ENCODE results near the gene VASP. TPM values are rescaled to one million over a fixed set of nuclear protein-coding genes. Genes with fewer than 3 reads are reported as not detected.
A peak's percentile ranks its signal among the peaks of the same experiment; 100 is the strongest.

VASP gene
- total RNA-seq, 4 donors from 2014 or later: 52.7 to 68.9 (median 56.5) TPM

- no peak for TF ChIP-seq CTCF (IDR thresholded peaks at IDR 0.05)
- no peak for TF ChIP-seq POLR2A (IDR thresholded peaks at IDR 0.05)
- intact Hi-C loops (cut with DNase I; ENCODE audit: low total_unique reads): no loop called here
- no peak overlapping the region for H3K4me3 ChIP-seq (ENCODE audit: low read depth, poor library complexity, severe bottlenecking)
- DNase-seq (ENCODE audit: low spot score in 2 of 2): no peak
- 89 to 90% methylated on average over 47 of the region's 50 CpGs for WGBS, 2 donors
Measured at GRCh38 chr19:45517641-45518468, 10.6 kb downstream of the VASP start.

- H3K4me3 ChIP-seq (ENCODE audit: low read depth, poor library complexity, severe bottlenecking): no peak overlapping the region
- WGBS, 2 donors: 83 to 90% methylated on average over 7 of the region's 7 CpGs
- no peak for TF ChIP-seq CTCF (IDR thresholded peaks at IDR 0.05)
- no peak for TF ChIP-seq POLR2A (IDR thresholded peaks at IDR 0.05)
- DNase-seq (ENCODE audit: low spot score in 2 of 2): no peak
- intact Hi-C loops (cut with DNase I; ENCODE audit: low total_unique reads): no loop called here
Measured at GRCh38 chr19:45518469-45518826, 11.2 kb downstream of the VASP start.

GRCh38 chr19:45522010-45522941 is 15.0 kb downstream of the VASP start:
- no peak overlapping the region for H3K4me3 ChIP-seq (ENCODE audit: low read depth, poor library complexity, severe bottlenecking)
- intact Hi-C loops (cut with DNase I; ENCODE audit: low total_unique reads): loop anchor here (10.0 kb wide), 1 partner anchor 123 kb away; no protein-coding TSS in a partner anchor
- no peak for TF ChIP-seq POLR2A (IDR thresholded peaks at IDR 0.05)
- no peak for TF ChIP-seq CTCF (IDR thresholded peaks at IDR 0.05)
- no peak for DNase-seq (ENCODE audit: low spot score in 2 of 2)
- 87 to 89% methylated on average over 19 to 24 of the region's 24 CpGs for WGBS, 2 donors

- TF ChIP-seq CTCF (IDR thresholded peaks at IDR 0.05): no peak
- no peak for TF ChIP-seq POLR2A (IDR thresholded peaks at IDR 0.05)
- DNase-seq (ENCODE audit: low spot score in 2 of 2): peak; percentile 82 to 96
- H3K4me3 ChIP-seq (ENCODE audit: low read depth, poor library complexity, severe bottlenecking): no peak overlapping the region
- intact Hi-C loops (cut with DNase I; ENCODE audit: low total_unique reads): loop anchor here (10.0 kb wide), 1 partner anchor 121 kb away; no protein-coding TSS in a partner anchor
- 66 to 72% methylated on average over 9 of the region's 9 CpGs for WGBS, 2 donors
Measured at GRCh38 chr19:45523642-45524256, 16.5 kb downstream of the VASP start.

- intact Hi-C loops (cut with DNase I; ENCODE audit: low total_unique reads): loop anchor here (10.0 kb wide), 1 partner anchor 120 kb away; no protein-coding TSS in a partner anchor
- H3K4me3 ChIP-seq (ENCODE audit: low read depth, poor library complexity, severe bottlenecking): no peak overlapping the region
- TF ChIP-seq CTCF (IDR thresholded peaks at IDR 0.05) (no peak), POLR2A (IDR thresholded peaks at IDR 0.05) (no peak)
- 84 to 85% methylated on average over 15 of the region's 15 CpGs for WGBS, 2 donors
- DNase-seq (ENCODE audit: low spot score in 2 of 2): no peak
Measured at GRCh38 chr19:45524575-45525129, 17.4 kb downstream of the VASP start.

All from lower leg skin (tissue), 4 donors.